Naive thymus-derived CD4-positive, alpha-beta T cell (primary cell): ENCODE results near the gene SMIM27. TPM values are rescaled to one million over a fixed set of nuclear protein-coding genes. Genes with fewer than 3 reads are reported as not detected.

Experiments used
- ATAC-seq: fragments of 150-1000 bp; cut with Tn5 transposase; 2 replicates; pipeline ENCODE4 v1.10.0; 2021; ENCODE audit warnings: mild to moderate bottlenecking, moderate library complexity
- CTCF ChIA-PET: fragments of 350-600 bp; sonication (Branson Sonifier 250); formaldehyde crosslinking; loops from one replicate; lab custom pipeline; 2021; ENCODE audit warnings: antibody characterized with exemption; lab: Charles Lee
- POLR2A ChIA-PET: fragments of 350-600 bp; sonication (Branson Sonifier 250); formaldehyde crosslinking; loops from one replicate; lab custom pipeline; 2021; ENCODE audit warnings: antibody characterized with exemption, inconsistent platforms; lab: Charles Lee
- DNase-seq, 9 donors: peaks; one replicate each; pipeline versions ENCODE4 v3.0.0 to v3.0.0-alpha.2; 2020 to 2022; ENCODE audit warnings: mixed read lengths in 1 of 9
- H3K27ac ChIP-seq: one replicate; pipeline ENCODE4 v1.7.0; 2013; ENCODE audit warnings: mild to moderate bottlenecking, low read depth, low read length, moderate library complexity
- H3K27me3 ChIP-seq, 2 donors: one replicate each; pipeline ENCODE4 v1.7.0; 2013; ENCODE audit warnings: low read length in 2 of 2, mild to moderate bottlenecking in 2 of 2, moderate library complexity in 2 of 2; ENCODE audit not compliant: control insufficient read depth in 2 of 2, insufficient read depth in 2 of 2
- H3K36me3 ChIP-seq, 3 experiments: 1 replicate in 2 of 3; 2 replicates in 1 of 3; pipeline ENCODE4 v1.7.0; 2013; ENCODE audit warnings: low read length in 3 of 3, mild to moderate bottlenecking in 3 of 3, moderate library complexity in 1 of 3; ENCODE audit not compliant: insufficient read depth in 3 of 3, control insufficient read depth in 2 of 3
- H3K4me1 ChIP-seq, 2 donors: one replicate each; pipeline ENCODE4 v1.7.0; 2013; ENCODE audit warnings: low read length in 2 of 2, mild to moderate bottlenecking in 2 of 2, moderate library complexity in 1 of 2; ENCODE audit not compliant: control insufficient read depth in 2 of 2, insufficient read depth in 2 of 2
- H3K4me3 ChIP-seq: 2 replicates; pipeline ENCODE4 v1.7.0; 2013; ENCODE audit warnings: mild to moderate bottlenecking, low read length
- H3K9me3 ChIP-seq, 3 experiments: 1 replicate in 2 of 3; 2 replicates in 1 of 3; pipeline ENCODE4 v1.7.0; 2013; ENCODE audit warnings: low read length in 3 of 3; ENCODE audit not compliant: control insufficient read depth in 2 of 3
- H3K27ac Mint-ChIP-seq, 9 donors: one replicate each; pipeline ENCODE4 v1.8.0; 2020 to 2022; ENCODE audit warnings: mixed read lengths in 9 of 9, mild to moderate bottlenecking in 8 of 9, moderate library complexity in 5 of 9, inconsistent platforms in 2 of 9
- H3K27me3 Mint-ChIP-seq, 5 donors: one replicate each; pipeline ENCODE4 v1.8.0; 2021 to 2022; ENCODE audit warnings: mixed read lengths in 5 of 5, mild to moderate bottlenecking in 1 of 5
- H3K36me3 Mint-ChIP-seq, 5 donors: one replicate each; pipeline ENCODE4 v1.8.0; 2020 to 2022; ENCODE audit warnings: mixed read lengths in 5 of 5, mild to moderate bottlenecking in 3 of 5, inconsistent platforms in 1 of 5
- H3K4me1 Mint-ChIP-seq, 7 donors: one replicate each; pipeline ENCODE4 v1.8.0; 2020 to 2022; ENCODE audit warnings: mixed read lengths in 7 of 7, mild to moderate bottlenecking in 3 of 7, inconsistent platforms in 1 of 7
- H3K4me3 Mint-ChIP-seq, 10 donors: one replicate each; pipeline ENCODE4 v1.8.0; 2020 to 2022; ENCODE audit warnings: mild to moderate bottlenecking in 10 of 10, mixed read lengths in 10 of 10, moderate library complexity in 6 of 10, inconsistent platforms in 2 of 10
- H3K9me3 Mint-ChIP-seq, 11 donors: one replicate each; pipeline ENCODE4 v1.8.0; 2020 to 2022; ENCODE audit warnings: mixed read lengths in 11 of 11, mild to moderate bottlenecking in 4 of 11, inconsistent platforms in 1 of 11, moderate library complexity in 1 of 11
- intact Hi-C, 2 donors: fragments of 100-400 bp; cut with micrococcal nuclease; formaldehyde crosslinking; loops; one replicate each; pipeline ENCODE4 v1.15.1; 2023
- polyA plus RNA-seq, 2 donors: library from polyadenylated mRNA; unstranded; fragments of 300-500 nt; fragmentation: Illumina TruSeq; gene quantifications; one replicate each; pipeline ENCODE4 v1.2.3, GENCODE V29; 2021
- total RNA-seq, 6 experiments: library from RNA in 5 of 6; stranded (reverse) in 5 of 6; gene quantifications; 1 replicate in 5 of 6; 2 replicates in 1 of 6; pipeline ENCODE4 v1.2.3 and lab custom pipeline; 2021 to 2026

Gene SMIM27
- total and polyA plus RNA-seq, 7 experiments from 2014 or later: 15.1 to 108 (median 37.8) TPM

DNA sequence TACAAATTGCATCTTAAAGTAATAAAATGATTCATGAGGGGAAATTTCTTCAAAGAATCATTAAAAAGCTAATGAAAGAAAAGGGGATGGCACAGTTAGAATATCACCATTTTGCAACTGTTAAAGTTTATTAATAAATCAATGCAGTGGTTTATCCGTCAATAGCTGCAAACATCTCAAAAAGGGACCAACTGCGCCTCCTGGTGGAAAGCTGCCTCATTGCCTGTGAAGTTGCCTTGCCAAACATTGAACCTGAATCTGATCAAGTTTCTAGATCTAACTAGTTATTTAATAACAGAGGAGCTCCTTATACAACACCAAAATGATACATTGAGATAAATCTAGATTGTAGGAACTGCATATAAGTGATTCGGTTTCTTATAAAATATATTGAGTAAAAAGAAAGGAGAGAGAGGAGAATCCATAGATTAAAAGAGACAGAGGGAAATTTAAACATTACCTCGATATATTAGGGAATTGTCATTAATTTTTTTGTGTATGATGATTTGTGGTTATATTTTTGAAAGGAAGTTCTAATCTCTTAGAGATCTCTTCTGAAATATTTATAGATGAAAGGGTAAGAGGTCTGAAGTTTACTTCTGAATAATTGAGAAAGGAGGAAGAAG, 27.7 kb downstream of the SMIM27 start:
- no peak overlapping the region for H3K27ac ChIP-seq
- ChIA-PET POLR2A (interaction anchor here (1.5 to 1.7 kb wide), 2 partner anchors 196 to 201 kb away, joined by 5 to 9 read pairs; partner anchors contain the start of gene ACO1), CTCF (interaction anchor here (0.6 to 11.8 kb wide), 22 partner anchors 8 to 389 kb away, joined by 3 to 261 read pairs (median 6); partner anchors contain the start of genes ACO1 and RIGI)
- peaks cover 4 to 30% (median 7%) of the 10 kb centered on the region in 5 donors for H3K27me3 Mint-ChIP-seq
- H3K4me3 Mint-ChIP-seq: no peak overlapping the region
- H3K27me3 ChIP-seq: no peaks in the 10 kb centered on the region
- H3K9me3 ChIP-seq: no peaks in the 10 kb centered on the region
- no peak overlapping the region for H3K4me3 ChIP-seq
- ATAC-seq (peak; percentile 81), DNase-seq (peak; percentile 53 to 77 (median 66))
- intact Hi-C loops: loop anchor here (1.0 to 10.0 kb wide), 4 partner anchors 201 to 1315 kb away; no protein-coding TSS in a partner anchor
- no peaks in the 10 kb centered on the region for H3K36me3 ChIP-seq
- no peaks in the 10 kb centered on the region for H3K9me3 Mint-ChIP-seq
- H3K4me1 ChIP-seq: no peaks in the 10 kb centered on the region
- peaks cover 0 to 8% (median 0%) of the 10 kb centered on the region in 7 donors for H3K4me1 Mint-ChIP-seq
- peak overlapping the region in 1 of 9 donors; percentile 48 for H3K27ac Mint-ChIP-seq
- no peaks in the 10 kb centered on the region for H3K36me3 Mint-ChIP-seq

- H3K4me3 Mint-ChIP-seq: no peak overlapping the region
- no peaks in the 10 kb centered on the region for H3K36me3 Mint-ChIP-seq
- Histone ChIP-seq H3K4me1 (no peaks in the 10 kb centered on the region), H3K27me3 (no peaks in the 10 kb centered on the region), H3K4me3 (no peak overlapping the region), H3K36me3 (no peaks in the 10 kb centered on the region), H3K9me3 (no peaks in the 10 kb centered on the region), H3K27ac (no peak overlapping the region)
- intact Hi-C loops: loop anchor here (1.0 to 10.0 kb wide), 4 partner anchors 7 to 1144 kb away; partner anchors contain the start of gene NDUFB6 (in 1 of the 2)
- peaks cover 6 to 39% (median 13%) of the 10 kb centered on the region in 5 donors for H3K27me3 Mint-ChIP-seq
- POLR2A ChIA-PET: interaction anchor here (1.2 kb wide), 1 partner anchor 207 kb away, joined by 3 read pairs; no protein-coding TSS in a partner anchor
- CTCF ChIA-PET: interaction anchor here (0.7 to 11.8 kb wide), 18 partner anchors 7 to 388 kb away, joined by 3 to 261 read pairs (median 8); partner anchors contain the start of genes ACO1, NDUFB6 and RIGI
- H3K4me1 Mint-ChIP-seq: peaks cover 0 to 8% (median 0%) of the 10 kb centered on the region in 7 donors
- no peaks in the 10 kb centered on the region for H3K9me3 Mint-ChIP-seq
- no peak for ATAC-seq
- DNase-seq: no peak
- no peak overlapping the region for H3K27ac Mint-ChIP-seq
These were observed 28.6 kb downstream of the SMIM27 start for GRCh38 chr9:32580631-32581300.

GRCh38 chr9:32581512-32582143, 29.5 kb downstream of the SMIM27 start:
- Histone ChIP-seq H3K27me3 (no peaks in the 10 kb centered on the region), H3K27ac (no peak overlapping the region), H3K36me3 (no peaks in the 10 kb centered on the region), H3K4me1 (no peaks in the 10 kb centered on the region), H3K4me3 (no peak overlapping the region), H3K9me3 (no peaks in the 10 kb centered on the region)
- Mint-ChIP-seq H3K36me3 (no peaks in the 10 kb centered on the region), H3K9me3 (no peaks in the 10 kb centered on the region), H3K4me1 (peaks cover 0 to 8% (median 0%) of the 10 kb centered on the region in 7 donors), H3K27me3 (peaks cover 6 to 41% (median 16%) of the 10 kb centered on the region in 5 donors), H3K27ac (no peak overlapping the region), H3K4me3 (no peak overlapping the region)
- ChIA-PET CTCF (interaction anchor here (0.7 to 11.8 kb wide), 12 partner anchors 8 to 392 kb away, joined by 3 to 261 read pairs (median 6); partner anchors contain the start of genes ACO1, NDUFB6 and RIGI), POLR2A (interaction anchor here (0.6 to 1.2 kb wide), 3 partner anchors 9 to 207 kb away, joined by 3 to 4 read pairs (median 3); partner anchors contain the start of gene NDUFB6)
- intact Hi-C loops: loop anchor here (1.0 to 10.0 kb wide), 4 partner anchors 8 to 1143 kb away; partner anchors contain the start of gene NDUFB6 (in 1 of the 2)
- ATAC-seq (peak; percentile 65), DNase-seq (peak in 7 of 9 donors; percentile 11 to 51 (median 36))

DNA sequence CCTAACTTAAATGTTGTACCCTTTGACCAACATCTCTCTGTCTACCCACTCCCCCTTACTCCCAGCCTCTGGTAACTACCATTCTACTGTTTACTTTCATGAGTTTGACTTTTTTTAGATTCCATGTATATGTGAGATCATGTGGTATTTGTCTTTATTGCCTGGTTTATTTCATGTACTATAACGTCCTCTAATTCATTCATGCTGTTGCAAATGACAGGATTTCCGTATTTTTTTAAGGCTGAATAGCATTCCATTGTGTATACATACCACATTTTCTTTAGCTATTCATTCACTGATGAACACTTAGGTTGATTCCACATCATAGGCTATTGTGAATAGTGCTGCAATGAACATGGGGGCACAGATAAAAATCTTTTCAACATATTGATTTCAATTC, 32.7 kb downstream of the SMIM27 start:
- intact Hi-C loops: loop anchor here in 1 of 2 donors (10.0 kb wide), 1 partner anchor 1140 kb away; no protein-coding TSS in a partner anchor
- no peaks in the 10 kb centered on the region for H3K36me3 ChIP-seq
- H3K27me3 ChIP-seq: no peaks in the 10 kb centered on the region
- H3K27ac ChIP-seq: no peak overlapping the region
- H3K4me1 ChIP-seq: no peaks in the 10 kb centered on the region
- DNase-seq (no peak), ATAC-seq (no peak)
- H3K9me3 ChIP-seq: no peaks in the 10 kb centered on the region
- H3K4me3 ChIP-seq: no peak overlapping the region
- no peak overlapping the region for H3K4me3 Mint-ChIP-seq
- ChIA-PET POLR2A (no interaction called here), CTCF (interaction anchor here (1.3 kb wide), 1 partner anchor 206 kb away, joined by 8 read pairs; no protein-coding TSS in a partner anchor)
- H3K27me3 Mint-ChIP-seq: peaks cover 3 to 26% (median 18%) of the 10 kb centered on the region in 5 donors
- H3K4me1 Mint-ChIP-seq: peaks cover 0 to 3% (median 0%) of the 10 kb centered on the region in 7 donors
- H3K36me3 Mint-ChIP-seq: no peaks in the 10 kb centered on the region
- no peak overlapping the region for H3K27ac Mint-ChIP-seq
- H3K9me3 Mint-ChIP-seq: no peaks in the 10 kb centered on the region

GRCh38 chr9:32587901-32588300, 35.8 kb downstream of the SMIM27 start:
- Histone ChIP-seq H3K36me3 (no peaks in the 10 kb centered on the region), H3K4me3 (no peak overlapping the region), H3K9me3 (no peaks in the 10 kb centered on the region), H3K27me3 (no peaks in the 10 kb centered on the region), H3K4me1 (no peaks in the 10 kb centered on the region), H3K27ac (no peak overlapping the region)
- H3K27me3 Mint-ChIP-seq: peaks cover 0 to 35% (median 31%) of the 10 kb centered on the region in 5 donors
- H3K9me3 Mint-ChIP-seq: no peaks in the 10 kb centered on the region
- DNase-seq: no peak
- H3K4me1 Mint-ChIP-seq: no peaks in the 10 kb centered on the region
- ChIA-PET CTCF (interaction anchor here (3.9 kb wide), 1 partner anchor 7 kb away, joined by 25 read pairs; no protein-coding TSS in a partner anchor), POLR2A (no interaction called here)
- H3K36me3 Mint-ChIP-seq: no peaks in the 10 kb centered on the region
- H3K27ac Mint-ChIP-seq: no peak overlapping the region
- no peak for ATAC-seq
- intact Hi-C loops: loop anchor here in 1 of 2 donors (10.0 kb wide), 1 partner anchor 1137 kb away; no protein-coding TSS in a partner anchor
- no peak overlapping the region for H3K4me3 Mint-ChIP-seq
